Thymus (tissue), 11 donors: ENCODE measurements around the gene SLC6A15. TPM values are rescaled to one million over a fixed set of nuclear protein-coding genes. Genes with fewer than 3 reads are reported as not detected.
A peak's percentile ranks its signal among the peaks of the same experiment; 100 is the strongest.

Experiments
- DNase-seq, 9 donors: peaks; one replicate each; pipeline ENCODE4 v3.0.0-alpha.2; 2013; ENCODE audit warnings: low spot score in 9 of 9, low read depth in 6 of 9, missing footprints in 1 of 9
- H3K27ac ChIP-seq, 2 donors: one replicate each; pipeline ENCODE4 v1.5.1; 2013; ENCODE audit warnings: control low read depth in 1 of 2, low read depth in 1 of 2, low read length in 1 of 2, mild to moderate bottlenecking in 1 of 2, moderate library complexity in 1 of 2
- H3K27me3 ChIP-seq, 2 donors: one replicate each; pipeline ENCODE4 v1.5.1; 2013; ENCODE audit warnings: low read length in 1 of 2; ENCODE audit not compliant: control insufficient read depth in 2 of 2, insufficient read depth in 1 of 2
- H3K36me3 ChIP-seq, 2 donors: one replicate each; pipeline ENCODE4 v1.5.1; 2013; ENCODE audit warnings: low read length in 1 of 2, mild to moderate bottlenecking in 1 of 2, moderate library complexity in 1 of 2; ENCODE audit not compliant: control insufficient read depth in 2 of 2, insufficient read depth in 2 of 2
- H3K4me1 ChIP-seq, 2 donors: one replicate each; pipeline ENCODE4 v1.5.1; 2013; ENCODE audit warnings: low read length in 2 of 2; ENCODE audit not compliant: control insufficient read depth in 2 of 2, insufficient read depth in 2 of 2
- H3K4me3 ChIP-seq, 2 donors: one replicate each; pipeline ENCODE4 v1.5.1; 2013; ENCODE audit warnings: low read length in 2 of 2, control low read depth in 1 of 2, mild to moderate bottlenecking in 1 of 2
- H3K9me3 ChIP-seq, 2 donors: one replicate each; pipeline ENCODE4 v1.5.1; 2013; ENCODE audit warnings: low read length in 1 of 2, mild to moderate bottlenecking in 1 of 2; ENCODE audit not compliant: control insufficient read depth in 2 of 2, insufficient read depth in 1 of 2
- WGBS: extraction: QIAGEN DNeasy Blood & Tissue Kit; methylation state at CpG from one replicate; pipeline ENCODE4 v1.1.7; 2013; 5-methylcytosine and 5-hydroxymethylcytosine counted together
- polyA plus RNA-seq: library from polyadenylated mRNA; stranded (reverse); fragments of 200-250 nt; gene quantifications from one replicate; pipeline ENCODE4 v1.2.3, GENCODE V29; 2013
- total RNA-seq: library from RNA; stranded (reverse); fragments of 120-200 nt; gene quantifications from one replicate; pipeline ENCODE4 v1.2.4, GENCODE V29; 2013
- donor health status: healthy.

SLC6A15 gene
- total and polyA plus RNA-seq, 2 donors = 0.09 to 0.32 TPM

DNA sequence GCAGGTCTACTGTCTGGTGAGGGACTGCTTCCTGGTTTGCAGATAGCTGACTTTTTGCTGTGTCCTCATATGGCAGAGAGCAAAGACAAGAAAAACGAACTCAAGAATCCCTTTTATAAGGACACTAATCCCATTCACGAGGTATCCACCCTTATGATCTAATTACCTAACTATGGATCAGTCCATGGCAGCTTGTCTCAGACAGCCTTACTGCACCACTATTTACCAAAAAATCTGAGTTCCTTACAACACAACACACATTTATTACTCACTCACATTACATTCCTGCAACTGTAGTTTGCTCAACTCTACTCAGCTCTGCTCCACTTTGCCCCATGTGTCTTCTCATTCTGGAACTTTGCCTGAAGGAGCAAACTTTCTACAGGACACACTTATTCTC, 10.1 kb upstream of the SLC6A15 start:
- DNase-seq = no peak
- Histone ChIP-seq H3K27me3 (no peaks in the 10 kb centered on the region), H3K4me1 (no peaks in the 10 kb centered on the region), H3K36me3 (no peaks in the 10 kb centered on the region), H3K27ac (no peak overlapping the region), H3K9me3 (no peaks in the 10 kb centered on the region), H3K4me3 (no peak overlapping the region)
- 73% methylated on average over 2 of the region's 2 CpGs for WGBS

DNA sequence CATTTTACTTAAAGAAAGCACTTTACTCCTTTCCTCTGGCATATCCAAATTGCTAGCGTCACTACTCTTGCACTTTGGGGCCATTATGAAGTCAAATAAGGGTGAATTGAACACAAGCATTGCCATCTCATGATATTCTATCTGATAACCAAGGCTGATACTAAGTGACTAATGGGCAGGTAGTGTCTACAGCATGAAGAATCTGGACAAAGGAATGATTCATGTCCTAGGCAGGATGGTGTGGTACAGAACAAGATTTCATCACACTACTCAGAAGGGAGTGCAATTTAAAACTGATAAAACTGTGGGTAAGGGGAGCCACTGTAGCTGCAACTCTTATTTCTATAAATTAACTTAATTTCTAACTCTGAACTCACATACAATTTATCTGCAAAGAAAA, 7.7 kb upstream of the SLC6A15 start:
- Histone ChIP-seq H3K4me3 (no peak overlapping the region), H3K27me3 (no peaks in the 10 kb centered on the region), H3K9me3 (no peaks in the 10 kb centered on the region), H3K4me1 (no peaks in the 10 kb centered on the region), H3K36me3 (no peaks in the 10 kb centered on the region), H3K27ac (no peak overlapping the region)
- 83% methylated on average over 1 of the region's 1 CpG for WGBS
- no peak for DNase-seq

DNA sequence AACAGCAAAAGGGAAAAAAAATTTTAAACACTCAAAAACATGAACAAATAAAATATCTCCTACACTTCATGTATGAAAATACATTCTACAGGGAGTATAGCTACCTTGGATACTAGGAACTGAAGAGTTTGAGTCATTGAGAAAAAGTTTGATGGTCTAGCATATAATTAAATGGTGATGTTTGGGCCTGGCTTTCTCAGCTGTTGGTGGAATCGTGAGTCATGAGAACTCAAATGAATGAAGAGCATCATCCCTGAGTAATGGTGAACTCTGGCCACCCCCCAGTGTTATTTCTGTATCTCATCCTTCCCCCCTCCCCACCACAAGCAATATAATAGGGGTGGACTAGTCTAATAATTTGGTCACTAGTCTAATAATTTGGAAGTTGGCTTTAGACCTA, 6.7 kb upstream of the SLC6A15 start:
- Histone ChIP-seq H3K4me3 (no peak overlapping the region), H3K27me3 (peaks cover 0 to 3% of the 10 kb centered on the region in 2 donors), H3K9me3 (no peaks in the 10 kb centered on the region), H3K27ac (no peak overlapping the region), H3K4me1 (no peaks in the 10 kb centered on the region), H3K36me3 (no peaks in the 10 kb centered on the region)
- no peak for DNase-seq
- WGBS = 91% methylated on average over 1 of the region's 1 CpG

DNA sequence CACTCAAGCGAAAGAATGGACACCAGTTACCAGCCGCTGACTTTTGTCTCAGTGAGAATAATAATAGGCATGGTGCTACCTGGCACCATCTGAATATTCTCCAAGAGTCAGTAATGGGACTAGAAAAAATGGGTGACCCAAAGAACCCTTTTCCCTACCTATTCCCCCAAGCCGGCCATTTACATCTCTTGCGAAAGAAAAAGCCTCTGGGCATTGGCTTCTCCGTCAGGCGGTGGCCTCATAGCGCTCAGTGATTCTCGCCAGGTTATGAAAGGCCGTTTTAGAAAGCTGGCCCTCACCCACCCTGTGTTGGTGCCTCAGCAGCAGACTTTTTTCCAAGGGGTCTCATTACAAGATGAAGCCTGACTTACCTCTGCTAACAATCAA, 523 bp upstream of the SLC6A15 start:
- H3K9me3 ChIP-seq = no peaks in the 10 kb centered on the region
- H3K27ac ChIP-seq = no peak overlapping the region
- no peaks in the 10 kb centered on the region for H3K36me3 ChIP-seq
- H3K4me1 ChIP-seq = peaks cover 8 to 13% of the 10 kb centered on the region in 2 donors
- peaks cover 33 to 43% of the 10 kb centered on the region in 2 donors for H3K27me3 ChIP-seq
- no peak for DNase-seq
- H3K4me3 ChIP-seq = peak overlapping the region in 1 of 2 donors; percentile 39
- WGBS = 12% methylated on average over 9 of the region's 9 CpGs

DNA sequence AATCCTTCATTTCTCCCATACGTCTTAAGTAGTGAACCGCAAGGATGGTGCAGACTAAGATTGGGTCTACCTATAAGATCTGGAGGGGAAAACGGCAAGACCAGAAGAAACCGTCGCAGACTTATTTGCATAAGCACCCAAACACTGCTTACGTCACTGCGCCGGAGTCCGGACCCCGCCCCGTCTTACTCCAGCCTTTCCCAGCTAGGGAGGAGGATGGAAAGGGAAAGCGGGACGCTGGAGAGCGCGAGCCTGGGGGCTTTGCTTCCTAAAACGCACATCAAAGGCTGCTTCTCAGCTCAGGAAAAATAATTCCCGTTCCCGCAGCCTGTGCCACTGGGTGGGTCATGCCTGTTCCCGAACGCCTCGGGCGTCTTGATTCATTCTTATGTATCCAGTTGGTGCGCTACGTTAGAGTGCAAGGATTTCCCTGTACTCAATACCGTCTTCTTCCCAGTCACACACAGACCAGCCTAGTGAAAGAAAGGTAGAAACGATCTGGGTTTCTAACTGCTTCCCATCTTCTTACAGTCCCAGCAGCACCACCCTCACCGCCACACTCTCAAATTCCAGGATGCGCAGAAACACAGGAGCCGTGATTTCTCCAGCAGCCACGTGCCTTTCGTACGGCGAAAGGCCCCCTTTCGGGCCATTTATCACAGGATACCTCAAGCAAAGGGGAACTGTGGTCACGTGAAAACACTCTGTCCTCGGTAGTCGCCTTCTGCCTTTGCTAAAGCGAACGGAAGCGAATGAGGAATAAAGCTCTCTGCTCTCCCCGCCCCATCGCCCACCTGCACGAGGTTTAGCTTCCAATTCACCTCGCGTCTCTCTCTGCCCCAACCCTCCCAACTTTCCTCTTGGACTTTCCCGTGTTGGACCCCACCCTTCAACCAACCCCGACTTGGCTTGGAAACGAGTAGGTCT, 1.1 kb downstream of the SLC6A15 start:
- DNase-seq = peak in 3 of 9 donors; percentile 1 to 12 (median 3)
- peaks cover 8 to 13% of the 10 kb centered on the region in 2 donors for H3K4me1 ChIP-seq
- no peaks in the 10 kb centered on the region for H3K9me3 ChIP-seq
- H3K27ac ChIP-seq = no peak overlapping the region
- WGBS = 4% methylated on average over 48 of the region's 48 CpGs
- peaks cover 33 to 43% of the 10 kb centered on the region in 2 donors for H3K27me3 ChIP-seq
- no peaks in the 10 kb centered on the region for H3K36me3 ChIP-seq
- peak overlapping the region; percentile 5 to 39 for H3K4me3 ChIP-seq

DNA sequence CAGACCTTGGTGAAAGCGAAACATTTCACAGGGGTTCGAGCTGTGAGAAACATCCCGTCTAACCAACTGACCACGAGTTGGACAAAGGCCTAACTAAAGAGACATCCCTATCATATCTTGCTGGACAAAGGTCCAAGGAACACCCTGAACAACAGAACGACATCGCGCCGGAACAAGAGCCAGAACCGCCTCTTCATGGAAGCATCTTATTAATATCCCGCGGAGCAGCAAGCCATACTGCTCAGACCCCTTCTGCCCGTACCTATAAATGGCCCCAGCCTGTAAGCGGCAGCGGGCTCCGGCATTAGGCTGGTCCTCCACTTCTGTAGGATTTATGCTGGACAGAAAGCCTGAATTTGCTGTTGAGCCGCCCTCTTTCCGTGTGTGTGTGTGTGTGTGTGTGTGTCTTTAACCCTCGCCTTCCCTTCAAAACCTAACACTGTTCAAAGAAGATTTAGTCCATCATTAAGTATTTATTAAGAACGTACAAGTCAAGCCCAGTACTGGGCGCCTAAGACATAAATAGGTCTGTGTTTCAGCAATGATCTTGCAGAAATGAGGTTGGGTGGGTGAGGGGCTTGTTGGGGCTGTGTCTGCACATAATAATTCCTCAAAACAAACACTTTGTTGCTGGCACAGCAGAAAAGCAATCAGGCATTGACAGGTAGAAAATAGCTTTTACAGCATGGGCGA, 1.9 kb downstream of the SLC6A15 start:
- H3K4me1 ChIP-seq = peaks cover 8 to 13% of the 10 kb centered on the region in 2 donors
- no peak for DNase-seq
- 18% methylated on average over 21 of the region's 21 CpGs for WGBS
- peak overlapping the region; percentile 5 to 39 for H3K4me3 ChIP-seq
- no peaks in the 10 kb centered on the region for H3K9me3 ChIP-seq
- no peaks in the 10 kb centered on the region for H3K36me3 ChIP-seq
- H3K27me3 ChIP-seq = peaks cover 33 to 43% of the 10 kb centered on the region in 2 donors
- no peak overlapping the region for H3K27ac ChIP-seq

DNA sequence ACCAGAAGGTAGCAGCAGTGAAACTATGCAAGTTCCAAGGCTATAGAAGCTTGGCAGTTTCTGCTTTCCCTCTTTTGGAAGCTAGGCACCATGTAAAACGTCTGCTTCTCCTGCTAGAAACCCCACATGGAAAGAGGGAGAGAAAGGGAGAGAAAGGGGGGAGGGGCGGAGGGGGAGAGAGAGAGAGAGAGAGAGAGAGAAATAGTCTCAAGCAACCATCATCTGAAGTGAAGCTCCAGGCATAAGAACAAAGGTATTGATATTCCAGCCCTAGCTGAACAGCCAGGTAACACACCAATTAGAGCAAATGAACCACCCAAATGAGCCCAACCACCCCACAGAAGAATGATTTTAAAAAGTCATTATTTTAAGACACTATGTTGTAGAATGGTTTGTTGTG, 8.5 kb downstream of the SLC6A15 start:
- Histone ChIP-seq H3K36me3 (no peaks in the 10 kb centered on the region), H3K4me1 (no peaks in the 10 kb centered on the region), H3K27me3 (no peaks in the 10 kb centered on the region), H3K4me3 (no peak overlapping the region), H3K9me3 (no peaks in the 10 kb centered on the region), H3K27ac (no peak overlapping the region)
- no peak for DNase-seq
- WGBS = 26% methylated on average over 2 of the region's 2 CpGs

DNA sequence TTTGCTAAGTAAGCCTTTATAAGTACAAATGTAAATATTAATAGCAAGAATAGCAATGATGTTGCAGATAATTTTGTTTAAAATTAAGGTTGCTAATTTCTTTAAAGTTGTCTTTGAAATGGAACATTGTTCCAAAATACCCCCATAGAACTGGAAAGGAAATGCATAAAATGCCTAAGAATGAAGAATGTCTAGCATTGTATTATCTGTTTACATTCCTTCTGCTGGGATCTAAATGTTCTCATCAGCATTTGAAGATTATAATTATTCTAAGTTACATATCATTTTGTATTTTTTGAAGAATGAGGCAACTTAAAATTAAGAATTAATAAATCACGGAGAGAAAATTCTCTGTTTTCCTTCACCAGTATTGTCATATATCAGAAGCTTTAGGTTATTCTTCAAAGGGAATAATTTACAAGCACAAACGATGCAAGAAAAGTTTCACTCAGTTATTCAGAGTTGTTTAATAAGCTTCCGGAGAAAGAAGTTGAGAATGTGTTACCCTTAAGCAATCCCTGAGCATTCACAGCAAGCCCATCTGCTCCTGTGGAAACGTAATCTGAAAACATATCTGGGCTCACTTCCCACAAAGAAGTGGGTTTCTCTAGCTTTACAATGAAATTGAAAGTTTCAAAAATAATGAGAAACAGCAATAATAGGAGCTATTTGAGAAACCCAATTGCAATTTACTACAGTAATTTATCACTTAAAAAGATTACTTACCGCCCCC, 21.3 kb downstream of the SLC6A15 start:
- Histone ChIP-seq H3K4me1 (no peaks in the 10 kb centered on the region), H3K27me3 (no peaks in the 10 kb centered on the region), H3K4me3 (no peak overlapping the region), H3K36me3 (no peaks in the 10 kb centered on the region), H3K27ac (no peak overlapping the region), H3K9me3 (no peaks in the 10 kb centered on the region)
- DNase-seq = no peak
- 77% methylated on average over 5 of the region's 5 CpGs for WGBS

DNA sequence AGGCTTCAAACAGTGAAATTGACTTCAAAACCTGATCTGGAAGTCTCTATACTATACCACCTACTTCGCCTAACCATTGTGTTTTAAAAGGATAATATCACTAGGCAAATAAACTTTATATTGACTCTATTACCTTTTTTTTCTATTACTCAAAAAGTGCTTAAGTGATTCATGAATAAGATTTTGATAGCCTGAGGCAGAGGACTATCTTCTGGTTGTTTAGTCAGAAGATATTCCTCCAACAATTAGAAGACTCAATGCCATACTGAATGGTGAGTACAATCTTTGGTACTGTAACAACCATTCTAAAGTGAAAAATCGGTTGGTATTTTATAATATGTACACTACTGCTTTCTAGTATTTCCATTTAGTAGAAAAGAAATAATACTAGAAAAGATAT, 22.8 kb downstream of the SLC6A15 start:
- no peaks in the 10 kb centered on the region for H3K27me3 ChIP-seq
- WGBS = 92% methylated on average over 2 of the region's 2 CpGs
- no peak for DNase-seq
- H3K4me1 ChIP-seq = no peaks in the 10 kb centered on the region
- no peak overlapping the region for H3K27ac ChIP-seq
- H3K36me3 ChIP-seq = no peaks in the 10 kb centered on the region
- H3K9me3 ChIP-seq = no peaks in the 10 kb centered on the region
- H3K4me3 ChIP-seq = no peak overlapping the region
